GM18907 (cell line): ENCODE data around the gene MZT2A.
"Not testable (repeated sequence)": the region's sequence is repeated elsewhere in the genome, so short reads cannot be mapped to it uniquely, and the experiment has no call there.

Experiments
- ATAC-seq: cut with Tn5 transposase; IDR thresholded peaks from one replicate; pipeline ENCODE4 v1.9.1; 2021; ENCODE audit warnings: mild to moderate bottlenecking, moderate library complexity; ENCODE audit not compliant: unreplicated experiment

The MZT2A gene

DNA sequence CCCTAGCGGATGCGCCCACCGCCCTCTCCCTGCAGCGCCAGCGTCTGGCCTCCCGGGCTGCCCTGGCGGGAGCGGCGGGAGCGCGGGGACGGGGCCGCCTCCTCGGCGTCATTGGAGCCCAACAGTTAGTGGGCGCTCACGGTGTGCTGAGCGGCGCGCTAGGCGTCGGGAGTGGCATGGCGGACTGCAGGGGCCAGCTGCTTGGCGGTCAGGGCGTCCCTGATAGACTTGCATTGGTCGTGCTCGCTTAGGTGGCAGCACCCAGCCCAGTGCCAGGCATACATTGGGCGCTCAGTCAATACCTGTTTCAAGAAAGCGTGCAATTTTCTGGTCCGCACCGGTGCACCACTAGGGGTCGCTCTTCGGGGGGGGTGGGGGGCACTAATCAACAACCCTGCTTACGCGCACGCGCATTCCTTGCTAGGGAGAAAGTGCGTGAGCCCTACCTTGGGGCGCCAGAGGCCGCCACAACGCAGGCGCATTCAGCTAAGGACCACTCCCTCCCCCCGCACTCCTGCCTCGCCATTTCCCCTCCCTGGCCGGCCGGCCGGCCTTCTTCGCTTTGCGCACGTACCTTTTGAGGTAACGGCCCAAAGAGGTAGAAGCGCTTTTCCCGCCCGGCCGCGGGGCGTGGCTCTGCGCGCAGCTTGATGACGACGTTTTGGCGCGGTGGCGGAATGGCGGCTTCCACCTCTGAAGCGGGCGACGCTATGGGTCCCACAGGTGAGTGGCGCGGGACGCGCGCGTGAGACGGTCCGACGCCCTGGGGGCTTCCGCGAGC lies 411 bp upstream of the MZT2A start:
- ATAC-seq: peak; percentile 76

DNA sequence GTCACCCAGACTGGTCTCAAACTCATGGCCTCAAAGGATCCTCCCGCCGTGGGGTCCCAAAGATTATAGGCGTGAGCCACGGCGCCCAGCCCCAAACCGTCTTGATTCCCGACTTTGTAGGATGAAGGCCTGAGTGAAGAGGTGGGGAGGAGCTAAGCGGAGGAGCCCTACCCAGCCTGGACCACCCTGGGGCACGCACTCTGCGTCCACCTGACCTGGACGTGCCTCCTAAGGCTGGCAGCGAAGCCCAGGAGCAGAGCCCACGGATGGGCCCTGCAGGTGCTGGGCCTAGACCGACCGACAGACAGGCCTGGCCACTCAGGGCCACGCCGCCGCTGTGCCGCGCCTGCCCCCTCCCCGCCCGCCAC lies 744 bp downstream of the MZT2A start:
- ATAC-seq: peak; percentile 3

DNA sequence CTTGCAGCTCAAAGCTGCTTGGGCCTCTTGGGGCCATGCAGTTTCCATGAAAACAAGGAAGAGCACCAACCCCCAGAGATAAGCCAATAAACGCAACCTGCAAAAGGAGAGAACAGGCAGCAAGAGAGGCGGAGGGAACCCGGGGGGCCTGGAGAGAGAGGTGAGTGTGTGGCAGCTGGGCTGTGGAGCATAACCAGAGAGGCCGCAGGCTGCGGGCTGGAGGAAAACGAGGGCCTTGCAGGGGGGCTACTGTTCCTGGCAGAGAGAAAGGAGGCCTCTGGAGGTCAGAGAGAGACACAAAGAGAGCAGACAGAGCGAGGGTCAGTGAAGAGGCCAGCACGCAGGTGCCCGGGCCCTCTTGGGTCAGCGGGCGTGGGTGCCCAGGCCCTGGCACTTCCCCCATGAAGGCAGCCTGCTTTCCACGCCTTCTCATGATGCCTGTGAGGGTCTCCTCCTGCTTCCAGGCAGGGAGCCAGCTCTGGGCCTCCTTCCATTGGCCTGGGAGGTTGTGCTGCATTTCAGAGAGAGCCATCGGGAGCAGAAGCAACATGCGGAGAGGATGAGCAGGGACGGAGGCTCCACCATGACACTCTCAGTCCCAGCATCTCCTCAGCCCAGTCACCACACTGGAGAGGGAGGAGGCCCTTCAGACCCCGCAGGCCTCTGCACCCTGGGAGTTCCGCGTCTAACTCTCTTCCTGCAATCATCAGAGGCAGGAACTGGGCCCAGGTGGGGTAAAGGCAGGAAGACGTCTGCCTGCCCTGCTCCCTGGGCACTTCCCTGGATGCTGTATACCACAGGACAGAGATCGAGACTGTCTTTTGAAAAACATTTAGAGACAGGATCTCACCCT lies 1.4 kb downstream of the MZT2A start:
- peak; percentile 11 for ATAC-seq

DNA sequence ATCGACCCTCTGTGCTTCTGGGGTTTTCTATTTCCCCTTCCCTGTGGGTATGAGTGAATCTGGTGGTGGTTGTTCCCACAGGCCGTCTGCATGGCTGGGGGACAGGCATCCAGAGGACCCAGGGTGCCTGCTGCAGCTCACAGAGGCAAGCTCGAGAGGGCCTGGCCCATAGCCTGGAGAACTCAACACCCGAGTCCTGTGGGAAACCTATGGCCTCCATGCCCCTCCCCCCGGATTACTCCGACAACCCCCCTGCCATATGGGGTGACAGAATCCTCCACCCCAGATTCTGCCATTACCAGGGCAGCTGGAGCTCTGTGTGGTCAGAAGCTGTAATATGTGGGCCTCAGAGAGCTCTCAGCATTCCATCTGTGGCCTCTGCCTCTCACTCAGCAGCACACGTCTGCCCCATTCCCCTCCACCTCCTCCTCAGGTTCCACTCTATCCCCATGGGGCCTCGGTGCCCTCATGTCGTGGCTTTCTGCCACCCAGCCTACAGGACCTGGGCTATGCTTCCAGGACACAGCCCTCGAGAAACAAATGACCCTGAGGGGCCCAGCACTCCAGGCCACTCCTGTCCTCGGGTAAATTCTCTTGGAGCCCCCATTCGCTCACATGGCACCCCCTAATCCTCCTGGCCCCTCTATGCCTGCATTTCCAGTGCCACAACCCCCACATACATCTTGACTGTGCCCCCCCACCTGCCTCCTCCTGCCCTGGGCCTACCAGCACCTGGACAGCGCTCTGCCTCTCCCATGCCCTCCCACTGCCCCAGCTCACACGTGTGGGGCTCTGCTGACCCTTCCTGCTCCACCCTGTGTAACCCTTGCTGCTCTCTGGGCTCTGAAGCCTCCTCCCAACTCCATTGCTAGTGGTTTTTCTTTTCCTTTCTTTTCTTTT lies 3.6 kb downstream of the MZT2A start:
- no peak for ATAC-seq

DNA sequence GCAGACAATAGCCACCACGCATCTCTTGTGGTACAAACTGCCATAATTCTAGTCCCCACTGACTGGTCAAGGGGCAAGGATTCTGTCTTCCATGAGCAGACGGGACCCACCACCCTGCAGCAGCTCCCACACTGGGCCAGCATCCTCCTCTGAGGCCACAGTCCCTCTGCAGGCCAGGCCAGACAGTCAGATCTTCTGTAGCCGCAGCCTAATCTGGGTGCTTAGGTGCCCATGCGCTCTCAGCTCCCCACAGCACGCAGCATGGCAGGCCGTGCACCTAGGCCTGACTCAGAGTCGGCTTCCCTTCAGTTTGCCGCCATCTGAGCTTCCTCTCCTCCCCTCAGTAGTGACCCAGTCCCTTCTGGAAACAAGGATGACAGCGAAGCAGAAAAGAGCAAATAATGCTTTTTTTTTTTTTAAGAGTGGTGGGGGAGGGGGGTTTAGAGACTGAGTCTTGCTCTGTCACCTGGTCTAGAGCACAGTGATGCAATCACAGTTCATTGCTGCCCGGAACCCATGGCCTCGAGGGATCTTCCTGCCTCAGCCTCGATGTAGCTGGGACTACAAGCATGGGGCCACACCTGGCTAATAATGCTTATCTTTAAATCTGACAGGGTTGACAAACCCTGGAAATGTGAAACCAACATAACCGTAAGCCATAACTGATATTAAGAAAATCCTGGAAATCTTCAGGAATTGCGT lies 5.8 kb downstream of the MZT2A start:
- ATAC-seq: not testable (repeated sequence)

DNA sequence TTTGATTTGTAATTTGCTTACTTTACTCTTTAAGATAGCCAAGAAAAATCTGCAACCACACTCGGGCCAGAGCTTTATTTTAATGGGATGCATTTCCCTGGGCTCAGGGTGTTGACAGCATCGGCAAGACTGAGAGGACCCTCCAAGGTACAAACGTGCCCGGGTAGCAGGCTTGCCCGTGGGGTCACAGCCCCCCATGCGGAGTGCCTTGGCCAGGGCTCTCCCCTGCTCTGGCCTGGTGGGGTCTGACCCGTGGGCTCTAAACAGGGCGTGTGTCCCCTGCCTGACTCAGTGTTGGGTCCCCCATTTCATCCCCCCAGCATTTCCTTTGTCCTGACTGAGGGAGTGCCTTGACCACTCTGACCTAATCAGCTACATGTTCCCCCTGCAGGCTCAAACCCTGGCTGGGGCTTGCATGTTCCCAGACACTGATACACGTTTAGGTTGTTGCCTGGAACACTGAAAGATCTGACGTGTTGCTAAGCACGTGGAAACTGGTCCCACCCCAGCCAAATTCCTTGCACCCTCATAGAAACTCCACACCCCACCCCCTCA lies 7.2 kb downstream of the MZT2A start:
- not testable (repeated sequence) for ATAC-seq

DNA sequence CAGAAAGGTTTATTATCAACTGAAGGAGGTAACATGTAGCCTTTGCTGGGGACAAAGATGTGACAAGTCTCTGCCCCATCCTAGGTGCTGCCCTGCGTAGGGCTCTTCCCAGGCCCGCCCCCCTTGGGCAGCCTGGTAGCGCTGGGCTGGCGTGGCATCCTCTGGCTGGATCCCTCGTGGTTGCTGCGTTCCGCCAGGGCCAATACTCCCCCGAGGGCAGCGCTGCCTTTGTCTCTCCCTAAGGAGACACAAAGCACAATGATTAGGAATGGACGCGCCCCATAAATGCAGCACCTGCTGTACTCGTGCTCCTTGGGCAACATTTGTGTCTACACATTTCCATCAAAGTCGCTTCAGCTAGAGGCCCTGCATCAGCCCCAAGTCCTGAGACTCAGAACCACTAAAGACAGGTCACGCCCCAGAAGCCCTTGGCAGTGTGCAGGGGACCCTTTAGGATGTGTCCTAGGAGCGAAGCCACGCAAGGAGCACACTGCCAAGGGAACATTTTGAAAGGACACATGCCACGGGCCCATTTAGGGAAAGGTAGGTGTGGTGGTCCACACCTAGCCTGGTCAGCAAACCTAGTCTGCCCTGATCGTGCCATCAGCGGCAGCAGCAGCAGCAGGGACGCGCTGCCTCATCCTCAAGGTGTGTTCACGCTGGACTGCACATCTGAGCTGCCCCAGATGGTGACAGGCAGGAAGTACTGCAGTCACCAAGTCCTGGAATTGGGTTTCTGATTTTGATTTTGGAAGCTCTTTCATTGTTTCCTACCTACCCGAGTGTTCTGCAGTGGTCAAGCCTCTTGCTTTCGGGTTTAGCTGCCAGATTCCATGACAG lies 8.0 kb downstream of the MZT2A start:
- ATAC-seq: not testable (repeated sequence)

DNA sequence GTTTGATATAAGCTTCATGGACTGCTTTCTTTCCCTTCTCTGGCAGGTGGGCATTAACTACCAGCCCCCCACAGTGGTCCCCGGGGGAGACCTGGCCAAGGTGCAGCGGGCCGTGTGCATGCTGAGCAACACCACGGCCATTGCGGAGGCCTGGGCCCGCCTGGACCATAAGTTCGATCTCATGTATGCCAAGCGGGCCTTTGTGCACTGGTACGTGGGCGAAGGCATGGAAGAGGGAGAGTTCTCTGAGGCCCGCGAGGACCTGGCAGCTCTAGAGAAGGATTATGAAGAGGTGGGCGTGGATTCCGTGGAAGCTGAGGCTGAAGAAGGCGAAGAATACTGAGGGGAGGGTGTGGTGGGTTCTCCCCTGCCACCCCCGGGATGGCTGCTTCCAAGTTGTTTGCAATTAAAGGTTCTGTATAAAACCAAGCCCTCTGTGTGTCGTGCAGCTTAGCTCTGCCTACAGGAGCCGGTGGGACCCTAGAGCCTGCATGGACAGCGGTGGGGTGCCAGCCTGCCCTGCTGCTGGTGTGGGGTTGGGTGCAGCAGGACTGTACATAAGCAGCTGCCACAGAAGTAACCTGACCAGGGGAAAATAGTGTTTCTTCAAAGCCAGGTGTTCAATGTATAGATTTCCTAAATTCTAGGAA lies 9.6 kb downstream of the MZT2A start:
- not testable (repeated sequence) for ATAC-seq

DNA sequence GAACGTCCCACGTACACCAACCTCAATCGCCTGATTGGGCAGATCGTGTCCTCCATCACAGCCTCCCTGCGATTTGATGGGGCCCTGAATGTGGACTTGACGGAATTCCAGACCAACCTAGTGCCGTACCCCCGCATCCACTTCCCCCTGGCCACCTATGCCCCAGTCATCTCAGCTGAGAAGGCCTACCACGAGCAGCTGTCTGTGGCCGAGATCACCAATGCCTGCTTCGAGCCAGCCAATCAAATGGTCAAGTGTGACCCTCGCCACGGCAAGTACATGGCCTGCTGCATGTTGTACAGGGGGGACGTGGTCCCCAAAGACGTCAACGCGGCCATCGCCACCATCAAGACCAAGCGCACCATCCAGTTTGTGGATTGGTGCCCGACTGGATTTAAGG lies 11.8 kb downstream of the MZT2A start:
- ATAC-seq: not testable (repeated sequence)

DNA sequence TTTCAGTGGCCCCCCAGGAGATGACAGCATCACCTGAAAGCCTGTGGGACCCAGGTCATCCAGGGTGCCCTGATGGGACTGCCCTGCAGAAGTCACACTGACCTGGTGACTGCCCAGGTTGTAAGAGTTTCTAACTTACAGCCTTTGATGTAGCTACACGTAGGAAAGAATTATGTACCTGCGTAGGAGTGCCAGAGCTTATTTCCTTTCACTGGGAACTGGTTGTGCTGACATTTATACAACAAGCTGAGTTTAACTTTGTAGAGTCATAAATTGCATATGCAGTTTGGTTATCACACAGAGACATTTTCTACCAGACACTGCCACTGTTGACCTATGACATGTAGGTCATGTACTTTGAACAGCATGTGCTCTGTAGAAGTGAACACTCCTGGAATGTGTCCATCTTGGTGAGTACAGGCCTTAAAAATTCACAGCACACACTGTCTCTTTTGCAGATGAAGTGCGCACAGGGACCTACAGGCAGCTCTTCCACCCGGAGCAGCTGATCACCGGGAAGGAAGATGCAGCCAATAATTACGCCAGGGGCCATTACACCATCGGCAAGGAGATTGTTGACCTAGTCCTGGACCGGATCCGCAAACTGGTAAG lies 13.2 kb downstream of the MZT2A start:
- ATAC-seq: not testable (repeated sequence)

DNA sequence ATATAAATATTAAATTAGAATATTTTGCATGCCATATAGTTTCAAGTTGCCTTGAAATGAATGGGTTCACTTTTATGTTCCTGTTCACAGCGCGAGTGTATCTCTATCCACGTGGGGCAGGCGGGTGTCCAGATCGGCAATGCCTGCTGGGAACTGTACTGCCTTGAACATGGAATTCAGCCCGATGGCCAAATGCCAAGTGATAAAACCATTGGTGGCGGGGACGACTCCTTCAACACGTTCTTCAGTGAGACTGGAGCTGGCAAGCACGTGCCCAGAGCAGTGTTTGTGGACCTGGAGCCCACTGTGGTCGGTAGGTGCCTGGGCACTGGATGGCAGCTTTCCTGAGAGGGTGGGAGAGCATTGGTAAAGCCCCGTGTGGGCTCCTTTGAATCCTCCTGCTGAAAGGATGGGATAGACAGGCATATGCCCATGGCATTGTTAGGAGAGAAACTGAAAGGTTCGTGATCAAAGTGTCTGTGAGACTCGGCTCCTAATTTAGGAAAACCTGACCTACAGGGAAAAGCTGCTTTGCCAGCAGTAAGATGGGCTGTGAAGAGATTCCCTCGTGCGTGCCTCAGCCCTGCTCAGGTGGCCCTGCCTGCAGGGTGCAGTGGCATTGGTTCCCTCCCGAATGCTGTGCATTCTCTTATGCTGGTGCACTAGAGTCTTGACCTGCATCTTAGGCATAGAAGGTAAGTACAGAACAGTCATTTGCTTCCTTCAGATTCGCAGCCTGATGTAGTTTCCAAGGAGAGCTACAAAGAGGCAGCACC lies 13.9 kb downstream of the MZT2A start:
- ATAC-seq: not testable (repeated sequence)

DNA sequence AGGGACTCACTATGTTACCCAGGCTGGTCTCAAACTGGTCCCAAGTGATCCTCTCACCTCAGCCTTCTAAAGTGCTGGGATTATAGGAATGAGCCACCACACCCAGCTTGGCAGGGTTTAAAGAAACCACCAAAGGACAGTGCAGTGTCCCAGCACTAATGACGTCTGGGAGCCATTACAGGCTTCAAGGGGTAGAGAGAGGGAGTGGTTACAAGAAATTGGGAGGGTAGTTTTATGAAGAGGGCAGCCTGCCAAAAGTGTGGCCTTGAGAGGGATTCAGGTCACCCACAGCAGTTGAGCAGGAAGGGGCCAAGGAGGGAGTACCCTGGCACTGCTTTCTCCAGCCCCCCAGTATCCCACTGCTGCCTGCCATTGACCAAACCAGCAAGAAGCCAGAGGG lies 15.0 kb downstream of the MZT2A start:
- not testable (repeated sequence) for ATAC-seq

DNA sequence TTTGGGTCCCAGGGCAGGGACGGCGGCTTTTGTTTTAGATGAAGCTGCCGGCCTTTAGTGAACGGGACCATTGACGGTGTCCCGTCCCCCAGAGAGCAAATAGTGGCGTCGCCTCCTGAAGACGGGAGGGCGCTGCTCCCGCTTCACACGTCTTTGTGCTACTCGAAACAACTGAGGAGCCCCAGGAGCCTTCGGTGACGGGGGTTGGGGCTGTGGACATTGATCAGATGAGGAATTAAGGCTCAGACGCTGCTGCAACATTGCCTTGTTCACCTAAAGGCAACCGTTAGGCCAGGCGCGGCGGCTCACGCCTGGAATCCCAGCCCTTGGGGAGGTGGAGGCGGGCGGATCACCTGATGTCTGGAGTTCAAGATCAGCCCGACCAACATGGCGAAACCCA lies 15.8 kb downstream of the MZT2A start:
- not testable (repeated sequence) for ATAC-seq

DNA sequence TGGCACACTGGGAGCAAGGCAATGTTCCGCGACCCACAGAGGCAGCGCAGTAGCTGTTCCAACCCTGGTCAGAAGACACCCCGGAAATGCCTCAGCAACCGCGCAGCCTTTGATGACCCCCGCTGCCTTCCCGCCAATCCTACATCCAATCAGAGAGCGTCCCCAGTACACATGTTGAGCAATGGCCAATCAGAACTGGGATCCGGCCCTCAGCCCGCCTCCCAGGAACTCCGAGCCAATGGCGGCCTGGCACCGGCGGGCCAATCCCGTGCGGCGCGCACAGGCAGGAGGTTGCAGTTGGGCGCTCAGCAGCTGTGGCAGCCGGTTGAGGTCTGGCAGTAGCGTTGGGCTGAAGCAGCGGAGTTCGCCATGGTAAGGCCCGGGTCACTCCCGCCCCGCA lies 16.4 kb downstream of the MZT2A start, which contains the start of gene TUBA3D:
TSS of gene TUBA3D (plus strand) at position 289 of the 400 bp plus-strand sequence. CDS start at position 370, 81 bp downstream.
- no peak for ATAC-seq

DNA sequence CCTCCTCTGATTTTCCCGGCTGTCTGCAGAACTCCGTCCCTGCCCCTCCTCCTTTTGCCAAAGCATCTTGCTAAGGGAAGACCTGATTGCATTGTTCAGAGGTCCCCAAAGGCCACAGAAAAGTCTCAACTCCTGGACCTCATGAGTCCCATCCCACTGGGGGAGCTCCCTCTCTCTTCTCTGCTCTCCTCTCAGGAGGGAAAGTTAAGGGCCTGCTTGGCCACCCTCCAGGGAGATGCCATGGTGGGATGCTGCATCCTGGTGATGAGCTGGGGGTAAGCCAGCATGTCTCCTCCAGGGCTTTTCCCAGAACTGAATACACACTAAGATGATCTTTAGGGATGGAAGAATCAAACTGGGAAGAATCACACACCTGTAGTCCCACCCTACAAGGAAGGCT lies 18.9 kb downstream of the MZT2A start:
- ATAC-seq: not testable (repeated sequence)

DNA sequence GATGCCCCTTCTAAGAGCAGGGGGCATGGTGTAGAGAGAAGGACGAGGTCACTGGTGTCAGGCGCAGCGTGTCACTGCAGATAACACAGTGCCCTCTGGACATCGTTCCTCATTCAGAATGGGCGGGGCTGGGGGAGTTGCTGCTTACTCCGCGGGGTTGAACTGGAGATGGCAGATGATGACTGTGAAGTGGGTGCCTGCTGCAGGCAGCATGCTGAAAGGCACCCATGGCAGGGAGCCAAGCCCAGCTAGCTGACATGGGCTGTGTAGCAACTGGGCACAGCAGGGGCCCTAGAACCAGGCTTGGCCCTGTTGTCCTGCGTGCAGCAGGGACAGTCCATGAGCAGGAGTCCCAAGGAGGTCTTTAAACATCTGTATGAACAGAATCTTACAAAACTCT lies 20.6 kb downstream of the MZT2A start:
- ATAC-seq: not testable (repeated sequence)

DNA sequence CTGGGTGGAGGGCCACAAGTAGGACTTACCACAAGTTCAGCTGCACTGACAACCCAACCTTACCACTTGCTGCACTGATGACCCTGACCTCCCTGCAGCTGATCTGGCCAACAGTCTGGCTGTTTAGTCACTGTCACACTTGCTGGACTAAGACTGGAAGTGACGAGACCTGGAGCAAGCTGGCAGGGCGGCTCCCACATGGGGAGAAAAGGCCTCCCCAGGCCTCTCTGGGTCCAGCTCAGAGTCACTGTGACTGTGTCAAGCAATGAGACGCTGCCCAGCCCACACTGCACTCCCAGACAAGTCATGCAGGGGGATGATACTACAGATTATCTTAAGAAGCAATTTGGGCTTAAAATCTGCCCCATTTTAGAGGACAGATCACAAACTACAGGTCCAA lies 21.3 kb downstream of the MZT2A start:
- not testable (repeated sequence) for ATAC-seq
